T-cell (primary cell): ENCODE data around the gene PLXNA2. TPM values are rescaled to one million over a fixed set of nuclear protein-coding genes. Genes with fewer than 3 reads are reported as not detected.

ENCODE experiments used
- ATAC-seq, 4 experiments: fragments of 200-7000 bp in 3 of 4; fragments of 150-1000 bp in 1 of 4; cut with Tn5 transposase; replicated peaks in 1 of 4; 1 replicate in 3 of 4; 2 replicates in 1 of 4; pipeline ENCODE4 v1.10.0; 2021; ENCODE audit warnings: moderate library complexity in 3 of 4, mild to moderate bottlenecking in 2 of 4, moderate number of reproducible peaks in 1 of 4
- CTCF ChIA-PET, 2 donors: fragments of 300-600 bp; sonication (Branson Sonifier 250); formaldehyde crosslinking; loops; one replicate each; lab custom pipeline; 2022; ENCODE audit warnings: antibody characterized with exemption in 2 of 2; lab: Charles Lee
- POLR2A ChIA-PET, 2 donors: fragments of 300-600 bp; sonication (Branson Sonifier 250); formaldehyde crosslinking; loops; one replicate each; lab custom pipeline; 2022; ENCODE audit warnings: antibody characterized with exemption in 2 of 2; lab: Charles Lee
- DNase-seq, 35 experiments: peaks; one replicate each; pipeline versions ENCODE4 v3.0.0 to v3.0.0-alpha.2; 2013 to 2023
- H3K27ac ChIP-seq: one replicate; pipeline ENCODE4 v1.5.1; 2013; ENCODE audit warnings: low read length
- H3K27me3 ChIP-seq, 2 experiments: replicated peaks in 1 of 2; 1 replicate in 1 of 2; 2 replicates in 1 of 2; pipeline versions ENCODE4 v1.6.1 to v1.7.0; 2013; ENCODE audit warnings: low read length in 1 of 2, mixed read lengths in 1 of 2; ENCODE audit not compliant: control insufficient read depth in 2 of 2, insufficient read depth in 2 of 2; ENCODE audit errors: extremely low read depth in 1 of 2
- H3K36me3 ChIP-seq, 2 donors: 1 replicate in 1 of 2; 2 replicates in 1 of 2; pipeline versions ENCODE4 v1.6.1 to v1.7.0; 2013; ENCODE audit warnings: low read length in 1 of 2; ENCODE audit not compliant: control insufficient read depth in 2 of 2, insufficient read depth in 1 of 2; ENCODE audit errors: extremely low read depth in 1 of 2
- H3K4me1 ChIP-seq, 2 experiments: 1 replicate in 1 of 2; 2 replicates in 1 of 2; pipeline versions ENCODE4 v1.6.1 to v1.7.0; 2013; ENCODE audit warnings: low read length in 2 of 2, mixed read lengths in 1 of 2; ENCODE audit not compliant: insufficient read depth in 2 of 2, control insufficient read depth in 1 of 2; ENCODE audit errors: extremely low read depth in 1 of 2
- H3K4me3 ChIP-seq, 2 donors: 1 replicate in 1 of 2; 2 replicates in 1 of 2; pipeline versions ENCODE4 v1.5.1 to v1.7.0; 2013; ENCODE audit warnings: mild to moderate bottlenecking in 2 of 2, low read length in 1 of 2, moderate library complexity in 1 of 2; ENCODE audit not compliant: control insufficient read depth in 1 of 2; ENCODE audit errors: extremely low read depth in 1 of 2
- H3K9me3 ChIP-seq: 2 replicates; pipeline ENCODE4 v1.7.0; 2013
- H3K27ac Mint-ChIP-seq, 2 donors: one replicate each; pipeline ENCODE4 v1.8.0; 2020 to 2021; ENCODE audit warnings: mild to moderate bottlenecking in 2 of 2, mixed read lengths in 2 of 2
- H3K27me3 Mint-ChIP-seq, 2 donors: one replicate each; pipeline ENCODE4 v1.8.0; 2021 to 2022; ENCODE audit warnings: mixed read lengths in 2 of 2
- H3K36me3 Mint-ChIP-seq: one replicate; pipeline ENCODE4 v1.8.0; 2021; ENCODE audit warnings: mixed read lengths
- H3K4me1 Mint-ChIP-seq, 3 donors: one replicate each; pipeline ENCODE4 v1.8.0; 2020 to 2022; ENCODE audit warnings: mixed read lengths in 3 of 3, mild to moderate bottlenecking in 1 of 3
- H3K4me3 Mint-ChIP-seq, 3 donors: one replicate each; pipeline ENCODE4 v1.8.0; 2020 to 2022; ENCODE audit warnings: mild to moderate bottlenecking in 3 of 3, mixed read lengths in 3 of 3, moderate library complexity in 3 of 3
- H3K9me3 Mint-ChIP-seq, 3 donors: one replicate each; pipeline ENCODE4 v1.8.0; 2020 to 2022; ENCODE audit warnings: mixed read lengths in 3 of 3
- WGBS: methylation state at CpG from one replicate; pipeline ENCODE4 v1.1.5; 2013; ENCODE audit warnings: missing lambda C conversion rate; ENCODE audit not compliant: insufficient coverage; 5-methylcytosine and 5-hydroxymethylcytosine counted together
- total RNA-seq, 35 experiments: library from RNA in 6 of 35; stranded (reverse) in 6 of 35; fragments of 120-200 nt in 1 of 35; gene quantifications; one replicate each; pipeline versions ENCODE4 v1.2.1 to v1.2.4 and lab custom pipeline; 2013 to 2026

PLXNA2 gene
- total RNA-seq, 5 donors from 2014 or later (not counting 1 experiment from before 2014, with no cell fraction given), result 1.3 to 2.6 (median 2.2) TPM

DNA sequence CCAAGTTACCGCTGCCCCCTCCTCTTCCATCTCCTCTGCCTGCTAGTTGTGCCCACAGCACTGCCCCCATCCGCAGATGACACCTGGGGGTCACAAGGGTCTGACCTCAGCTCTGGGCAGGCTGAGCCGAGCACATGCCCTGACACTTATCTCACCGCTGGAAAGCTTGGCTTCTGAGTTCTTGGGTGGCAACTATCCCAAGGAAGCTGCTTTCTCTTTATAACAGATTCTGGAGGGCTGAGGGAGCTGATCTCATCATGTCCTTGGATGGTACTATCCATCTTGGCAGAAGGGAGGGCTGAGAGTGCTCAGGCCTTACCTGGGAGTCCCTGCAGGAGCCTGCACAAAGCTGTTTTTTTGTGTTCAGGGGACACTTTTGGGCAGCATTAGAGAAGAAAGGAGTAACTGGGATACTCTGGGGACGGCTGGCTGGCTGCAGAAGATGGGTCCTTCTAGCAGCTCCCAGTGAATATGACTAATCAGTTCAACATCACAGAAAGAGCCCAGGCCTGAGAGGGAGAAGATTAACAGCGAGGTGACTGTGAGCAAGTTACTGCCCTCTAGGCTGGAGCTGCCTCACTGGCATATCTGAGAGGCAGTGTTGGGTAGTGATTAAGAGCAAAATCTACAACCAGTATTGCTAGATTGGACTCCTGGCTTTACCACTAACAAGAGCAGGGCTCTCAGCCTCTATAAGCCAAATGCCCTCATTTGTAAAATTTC, 71.6 kb downstream of the PLXNA2 start:
- H3K9me3 ChIP-seq, result no peaks in the 10 kb centered on the region
- WGBS, result 86% methylated on average over 1 of the region's 6 CpGs
- H3K9me3 Mint-ChIP-seq, result no peaks in the 10 kb centered on the region
- no peak overlapping the region for H3K27ac Mint-ChIP-seq
- CTCF ChIA-PET, result no interaction called here
- DNase-seq, result no peak
- H3K27me3 Mint-ChIP-seq, result peaks cover 3 to 15% of the 10 kb centered on the region in 2 donors
- H3K36me3 ChIP-seq, result no peaks in the 10 kb centered on the region
- H3K36me3 Mint-ChIP-seq, result no peaks in the 10 kb centered on the region
- H3K27me3 ChIP-seq, result peaks cover 0 to 17% of the 10 kb centered on the region in 2 experiments
- no peak overlapping the region for H3K27ac ChIP-seq
- H3K4me1 Mint-ChIP-seq, result no peaks in the 10 kb centered on the region
- POLR2A ChIA-PET, result no interaction called here
- ATAC-seq, result no peak
- no peak overlapping the region for H3K4me3 Mint-ChIP-seq
- H3K4me3 ChIP-seq, result no peak overlapping the region
- H3K4me1 ChIP-seq, result no peaks in the 10 kb centered on the region

DNA sequence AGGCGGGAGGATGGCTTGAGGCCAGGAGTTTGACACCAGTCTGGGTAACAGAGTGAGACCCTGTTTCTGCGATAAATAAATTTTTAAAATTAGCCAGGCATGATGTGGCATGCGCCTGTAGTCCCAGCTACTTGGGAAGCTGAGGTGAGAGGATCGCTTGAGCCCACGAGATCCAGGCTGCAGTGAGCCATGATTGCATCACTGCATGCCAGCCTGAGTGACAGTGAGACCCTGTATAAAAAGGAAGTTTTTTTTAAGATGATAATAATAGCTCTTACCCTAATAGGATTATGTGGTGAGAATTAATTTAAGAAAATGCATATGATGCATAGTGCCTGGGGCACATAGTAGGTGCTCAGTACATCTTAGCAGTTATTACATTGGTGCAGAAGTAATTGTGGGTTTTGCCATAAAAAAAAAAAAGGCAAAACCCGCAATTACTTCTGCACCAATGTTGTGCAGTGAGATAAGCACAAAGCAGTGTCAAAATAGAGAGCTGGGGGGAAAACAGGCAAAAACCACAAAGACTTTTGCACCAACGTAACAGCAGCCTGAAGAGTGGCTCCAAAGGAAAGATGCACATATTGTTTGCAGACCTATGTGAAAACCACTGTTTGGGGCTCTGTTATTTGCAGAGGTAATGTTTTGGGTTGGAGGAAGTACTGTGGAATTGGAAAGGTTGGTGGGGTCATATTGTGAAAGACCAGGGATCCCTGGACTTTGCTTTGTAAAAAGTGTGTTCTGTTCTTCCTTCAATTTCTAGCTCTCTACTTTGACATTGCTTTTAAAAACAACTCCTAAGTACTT, 72.4 kb downstream of the PLXNA2 start:
- Mint-ChIP-seq H3K27ac (no peak overlapping the region), H3K9me3 (no peaks in the 10 kb centered on the region), H3K4me1 (no peaks in the 10 kb centered on the region), H3K27me3 (peaks cover 3 to 15% of the 10 kb centered on the region in 2 donors), H3K4me3 (no peak overlapping the region), H3K36me3 (no peaks in the 10 kb centered on the region)
- ATAC-seq, result no peak
- H3K4me3 ChIP-seq, result no peak overlapping the region
- DNase-seq, result no peak
- POLR2A ChIA-PET, result no interaction called here
- no peaks in the 10 kb centered on the region for H3K9me3 ChIP-seq
- WGBS, result 81% methylated on average over 3 of the region's 7 CpGs
- H3K4me1 ChIP-seq, result no peaks in the 10 kb centered on the region
- CTCF ChIA-PET, result interaction anchor here in 1 of 2 donors (0.6 kb wide), 1 partner anchor 150 kb away, joined by 3 read pairs; no protein-coding TSS in a partner anchor
- peaks cover 0 to 22% of the 10 kb centered on the region in 2 experiments for H3K27me3 ChIP-seq
- no peaks in the 10 kb centered on the region for H3K36me3 ChIP-seq
- H3K27ac ChIP-seq, result no peak overlapping the region

DNA sequence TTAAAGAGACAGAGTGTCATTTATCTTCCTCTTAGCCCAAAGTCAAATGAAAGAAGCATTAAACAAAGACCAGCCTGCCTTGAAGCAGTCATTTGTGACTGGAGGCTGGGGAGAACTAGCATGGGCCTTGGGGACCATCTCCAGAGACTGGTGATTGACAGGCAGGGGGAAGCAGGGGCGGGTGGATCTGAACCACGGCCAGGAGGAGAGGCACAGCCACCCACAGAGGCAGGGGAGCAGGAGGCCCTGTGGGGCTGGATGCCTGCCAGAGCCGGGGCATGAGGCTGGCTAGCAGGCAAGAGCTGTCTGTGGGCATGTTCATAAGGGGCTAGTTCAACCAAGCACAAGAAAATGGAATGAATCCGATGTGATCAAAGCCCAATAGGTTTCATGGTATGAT, 73.9 kb downstream of the PLXNA2 start:
- H3K36me3 ChIP-seq, result no peaks in the 10 kb centered on the region
- Mint-ChIP-seq H3K36me3 (no peaks in the 10 kb centered on the region), H3K27ac (no peak overlapping the region), H3K27me3 (peaks cover 15 to 22% of the 10 kb centered on the region in 2 donors), H3K4me1 (no peaks in the 10 kb centered on the region), H3K9me3 (no peaks in the 10 kb centered on the region), H3K4me3 (no peak overlapping the region)
- ATAC-seq (no peak), DNase-seq (no peak)
- ChIA-PET POLR2A (no interaction called here), CTCF (no interaction called here)
- no peaks in the 10 kb centered on the region for H3K4me1 ChIP-seq
- H3K9me3 ChIP-seq, result no peaks in the 10 kb centered on the region
- H3K4me3 ChIP-seq, result no peak overlapping the region
- 16% methylated on average over 3 of the region's 4 CpGs for WGBS
- H3K27ac ChIP-seq, result no peak overlapping the region
- peaks cover 0 to 28% of the 10 kb centered on the region in 2 experiments for H3K27me3 ChIP-seq

DNA sequence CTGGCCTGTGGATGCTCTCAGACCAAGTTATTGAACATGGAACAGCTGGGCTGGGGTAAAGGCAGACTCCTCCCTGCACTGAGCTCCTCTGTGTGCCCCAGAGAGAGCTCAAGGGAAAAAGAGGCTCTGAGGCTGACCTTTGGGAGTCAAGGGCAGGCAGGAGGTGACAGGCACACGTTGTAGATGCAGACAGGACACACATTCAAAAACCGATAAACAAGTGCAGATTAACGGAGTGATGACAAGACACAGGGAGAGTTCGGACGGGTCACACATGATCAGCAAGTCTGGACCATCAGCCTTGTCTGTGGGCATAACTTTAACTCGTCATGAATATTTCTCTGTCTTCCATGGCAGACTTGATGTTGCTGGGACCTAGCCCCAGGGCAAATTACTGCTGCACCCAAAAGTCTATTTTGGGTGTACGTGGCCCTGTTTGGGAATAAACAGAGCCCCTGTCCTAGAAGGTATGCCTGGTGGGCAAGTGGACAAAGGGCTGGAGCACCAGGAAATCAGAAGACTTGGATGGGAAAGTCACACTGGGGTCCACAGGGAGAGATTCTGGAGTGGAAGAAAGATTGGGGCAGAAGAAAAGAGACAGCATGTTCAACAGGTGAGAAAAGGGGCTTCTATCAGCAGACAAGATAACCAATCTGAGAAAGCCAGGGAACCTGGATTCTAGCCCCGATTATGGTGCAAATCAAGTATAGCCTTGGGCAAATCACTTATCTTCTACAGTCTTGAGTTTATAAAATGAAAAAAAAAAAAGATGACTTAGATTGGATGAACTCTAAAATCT, 74.9 kb downstream of the PLXNA2 start:
- no peaks in the 10 kb centered on the region for H3K36me3 Mint-ChIP-seq
- Histone ChIP-seq H3K4me1 (no peaks in the 10 kb centered on the region), H3K27ac (no peak overlapping the region), H3K36me3 (no peaks in the 10 kb centered on the region), H3K4me3 (no peak overlapping the region), H3K27me3 (peaks cover 0 to 31% of the 10 kb centered on the region in 2 experiments), H3K9me3 (no peaks in the 10 kb centered on the region)
- ChIA-PET CTCF (no interaction called here), POLR2A (no interaction called here)
- no peaks in the 10 kb centered on the region for H3K4me1 Mint-ChIP-seq
- WGBS, result 72% methylated on average over 7 of the region's 8 CpGs
- H3K27me3 Mint-ChIP-seq, result peaks cover 20 to 27% of the 10 kb centered on the region in 2 donors
- H3K27ac Mint-ChIP-seq, result no peak overlapping the region
- H3K9me3 Mint-ChIP-seq, result no peaks in the 10 kb centered on the region
- ATAC-seq (no peak), DNase-seq (no peak)
- H3K4me3 Mint-ChIP-seq, result no peak overlapping the region

DNA sequence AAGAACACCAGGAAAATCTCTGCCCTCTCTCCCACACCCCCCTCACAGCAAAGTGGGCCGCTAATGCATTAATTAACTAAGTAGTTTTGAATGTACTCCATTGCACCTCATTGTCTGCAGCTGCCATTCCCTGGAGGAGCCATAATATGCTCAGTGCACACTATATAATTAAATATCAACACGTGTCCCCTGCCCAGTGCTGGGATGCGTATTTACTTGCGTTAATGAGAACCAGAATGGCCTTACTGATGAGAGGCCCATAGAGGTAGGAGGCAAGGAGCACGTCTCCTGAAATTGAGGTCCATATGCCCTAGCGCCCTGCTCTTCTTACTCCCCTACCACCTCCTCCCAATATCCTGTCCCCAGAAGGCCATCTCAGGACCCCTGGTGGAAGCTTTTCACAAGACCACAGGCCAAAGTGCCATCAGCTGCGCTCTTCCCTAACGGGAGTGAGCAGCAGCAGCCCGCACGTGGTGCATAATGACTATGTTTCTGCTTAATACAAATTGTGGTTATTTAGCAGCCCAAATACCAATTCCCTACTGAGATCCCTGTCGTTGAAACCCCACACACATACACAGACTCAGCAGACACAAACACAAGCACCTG, 76.8 kb downstream of the PLXNA2 start:
- Mint-ChIP-seq H3K36me3 (no peaks in the 10 kb centered on the region), H3K4me3 (no peak overlapping the region), H3K9me3 (no peaks in the 10 kb centered on the region), H3K4me1 (no peaks in the 10 kb centered on the region), H3K27me3 (peaks cover 34 to 39% of the 10 kb centered on the region in 2 donors), H3K27ac (no peak overlapping the region)
- CTCF ChIA-PET, result no interaction called here
- DNase-seq, result no peak
- H3K27ac ChIP-seq, result no peak overlapping the region
- no peaks in the 10 kb centered on the region for H3K4me1 ChIP-seq
- 77% methylated on average over 3 of the region's 11 CpGs for WGBS
- no peak overlapping the region for H3K4me3 ChIP-seq
- POLR2A ChIA-PET, result no interaction called here
- H3K36me3 ChIP-seq, result no peaks in the 10 kb centered on the region
- H3K9me3 ChIP-seq, result no peaks in the 10 kb centered on the region
- H3K27me3 ChIP-seq, result peaks cover 0 to 34% of the 10 kb centered on the region in 2 experiments
- ATAC-seq, result no peak
